GM12872 (cell line): ENCODE data around the gene HOXD1.

Experiments used
- TF ChIP-seq, protein P1 (sequence below): IDR thresholded peaks from 3 replicates; pipeline ENCODE4 v1.5.1; 2011; ENCODE audit warnings: low read depth, mild to moderate bottlenecking, low read length, moderate library complexity; ENCODE audit not compliant: insufficient read depth

Gene HOXD1

DNA sequence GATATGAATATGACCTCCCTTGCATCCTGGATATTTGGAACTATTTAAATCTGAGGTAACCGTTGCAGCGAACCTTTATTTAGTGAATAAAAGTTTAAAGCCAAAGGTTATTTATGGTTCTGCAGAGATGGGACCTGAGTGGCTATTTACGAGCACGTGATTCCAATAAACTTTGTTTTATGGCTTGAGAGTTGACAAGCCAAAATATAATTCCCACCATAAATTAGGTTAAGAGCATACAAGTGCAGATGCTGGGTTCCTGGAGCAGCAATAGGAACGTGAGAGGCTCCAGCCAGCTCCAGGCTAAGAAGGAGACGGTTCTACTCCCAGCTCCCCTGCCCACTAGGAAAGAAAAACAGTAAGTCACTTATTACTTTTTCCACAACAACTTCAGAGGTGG, 42.4 kb upstream of the HOXD1 start:
- TF ChIP-seq, protein P1, sequence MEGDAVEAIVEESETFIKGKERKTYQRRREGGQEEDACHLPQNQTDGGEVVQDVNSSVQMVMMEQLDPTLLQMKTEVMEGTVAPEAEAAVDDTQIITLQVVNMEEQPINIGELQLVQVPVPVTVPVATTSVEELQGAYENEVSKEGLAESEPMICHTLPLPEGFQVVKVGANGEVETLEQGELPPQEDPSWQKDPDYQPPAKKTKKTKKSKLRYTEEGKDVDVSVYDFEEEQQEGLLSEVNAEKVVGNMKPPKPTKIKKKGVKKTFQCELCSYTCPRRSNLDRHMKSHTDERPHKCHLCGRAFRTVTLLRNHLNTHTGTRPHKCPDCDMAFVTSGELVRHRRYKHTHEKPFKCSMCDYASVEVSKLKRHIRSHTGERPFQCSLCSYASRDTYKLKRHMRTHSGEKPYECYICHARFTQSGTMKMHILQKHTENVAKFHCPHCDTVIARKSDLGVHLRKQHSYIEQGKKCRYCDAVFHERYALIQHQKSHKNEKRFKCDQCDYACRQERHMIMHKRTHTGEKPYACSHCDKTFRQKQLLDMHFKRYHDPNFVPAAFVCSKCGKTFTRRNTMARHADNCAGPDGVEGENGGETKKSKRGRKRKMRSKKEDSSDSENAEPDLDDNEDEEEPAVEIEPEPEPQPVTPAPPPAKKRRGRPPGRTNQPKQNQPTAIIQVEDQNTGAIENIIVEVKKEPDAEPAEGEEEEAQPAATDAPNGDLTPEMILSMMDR, result no peak

DNA sequence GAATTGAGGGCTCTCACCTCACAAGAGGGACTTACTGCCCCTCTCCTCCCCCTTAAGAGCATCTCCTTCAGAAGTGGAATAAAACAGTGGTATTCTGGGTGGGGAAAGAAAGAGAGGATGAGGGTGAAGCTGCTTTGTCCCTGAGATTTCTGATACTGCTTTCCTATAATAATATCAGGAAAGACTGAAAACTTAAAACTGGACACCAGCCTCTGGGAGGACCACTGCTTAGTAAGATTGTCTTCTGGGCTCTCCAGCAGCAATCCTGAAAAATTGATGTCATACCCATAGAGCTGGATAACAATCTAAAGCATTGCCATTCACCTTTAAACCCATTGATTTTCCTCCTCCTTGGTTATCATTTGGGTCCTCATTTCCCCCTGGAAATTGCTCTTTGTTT, 41.8 kb upstream of the HOXD1 start:
- TF ChIP-seq, protein P1, result no peak

DNA sequence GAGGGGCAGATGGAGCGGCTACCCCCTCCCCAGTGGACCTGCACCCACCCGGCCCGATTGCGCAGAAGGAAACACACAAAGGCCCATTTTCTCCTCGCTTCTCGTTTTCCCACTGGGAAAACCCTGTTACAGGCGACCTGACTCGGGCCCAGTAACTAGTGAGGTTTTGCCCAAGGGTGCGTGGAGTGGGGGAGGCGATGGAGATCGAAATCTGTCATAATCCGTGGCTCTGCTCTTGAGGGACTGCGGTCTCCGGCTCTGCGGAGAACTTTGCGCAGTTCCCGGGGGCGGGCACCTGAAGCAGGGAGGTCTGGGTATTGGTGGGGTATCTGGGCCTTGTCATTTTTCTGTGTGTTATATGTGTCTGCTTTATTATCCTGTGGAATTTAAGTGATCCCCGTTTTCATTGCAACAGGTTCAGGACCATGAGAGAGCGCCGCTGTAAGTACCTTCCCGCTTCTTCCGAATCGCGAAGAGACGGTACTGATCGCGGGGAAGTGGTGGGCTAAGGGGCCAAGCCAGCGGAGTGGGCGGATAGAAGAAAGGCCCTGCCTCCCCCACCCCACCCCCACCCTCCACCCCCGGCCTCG, 41.2 kb upstream of the HOXD1 start:
- TF ChIP-seq, protein P1, result no peak

DNA sequence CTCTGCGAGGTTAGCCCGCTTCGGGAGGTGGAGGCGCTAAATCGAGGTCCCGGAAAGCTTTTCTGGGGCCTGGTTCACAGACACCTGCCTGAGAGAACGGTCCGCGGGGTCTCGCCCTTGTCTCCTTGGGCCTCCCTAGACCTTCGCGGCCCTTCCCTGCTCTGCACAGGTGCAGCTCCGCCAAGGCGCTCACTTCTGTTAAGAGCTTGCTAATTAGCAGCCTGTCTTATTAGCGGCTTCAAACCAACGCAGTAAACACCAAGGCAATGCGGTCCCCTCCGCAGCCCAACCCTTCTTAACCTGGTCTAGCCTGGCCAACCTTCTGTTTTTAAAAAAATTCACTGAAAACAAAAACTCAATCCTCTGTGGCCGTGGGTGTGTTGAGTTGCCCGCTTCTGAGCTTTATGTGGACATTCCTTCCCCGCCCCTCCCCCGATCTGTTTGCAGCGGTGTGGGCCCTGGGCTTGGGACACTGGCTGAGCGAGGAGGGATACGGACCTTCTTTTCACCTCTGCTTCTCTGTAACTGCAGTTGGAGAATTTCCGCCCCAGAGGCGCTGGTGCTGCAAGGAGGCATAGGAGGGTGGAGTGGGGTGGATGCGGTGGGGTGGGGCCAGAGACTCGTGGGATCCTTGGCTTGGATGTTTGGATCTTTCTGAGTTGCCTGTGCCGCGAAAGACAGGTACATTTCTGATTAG, 40.5 kb upstream of the HOXD1 start:
- TF ChIP-seq, protein P1, result no peak

DNA sequence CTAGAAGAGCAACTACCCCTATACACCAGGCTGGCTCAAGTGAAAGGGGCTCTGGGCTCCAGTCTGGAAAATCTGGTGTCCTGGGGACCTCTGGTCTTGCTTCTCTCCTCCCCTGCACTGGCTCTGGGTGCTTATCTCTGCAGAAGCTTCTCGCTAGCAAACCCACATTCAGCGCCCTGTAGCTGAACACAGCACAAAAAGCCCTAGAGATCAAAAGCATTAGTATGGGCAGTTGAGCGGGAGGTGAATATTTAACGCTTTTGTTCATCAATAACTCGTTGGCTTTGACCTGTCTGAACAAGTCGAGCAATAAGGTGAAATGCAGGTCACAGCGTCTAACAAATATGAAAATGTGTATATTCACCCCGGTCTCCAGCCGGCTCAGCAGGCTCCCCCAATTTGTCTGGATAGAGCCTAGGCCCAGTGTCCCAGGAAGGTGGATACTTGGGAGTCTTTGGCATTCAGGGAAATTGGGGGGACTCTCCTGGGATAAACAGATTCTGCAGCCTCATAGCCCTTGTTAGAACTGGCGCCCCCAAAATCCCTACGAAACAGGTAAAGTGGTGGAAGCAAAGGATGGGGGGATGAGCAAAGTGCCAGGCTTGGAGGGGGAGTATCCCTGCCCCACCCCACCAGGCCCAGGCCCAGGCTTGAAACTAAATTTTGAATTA, 39.6 kb upstream of the HOXD1 start:
- TF ChIP-seq, protein P1, result no peak

DNA sequence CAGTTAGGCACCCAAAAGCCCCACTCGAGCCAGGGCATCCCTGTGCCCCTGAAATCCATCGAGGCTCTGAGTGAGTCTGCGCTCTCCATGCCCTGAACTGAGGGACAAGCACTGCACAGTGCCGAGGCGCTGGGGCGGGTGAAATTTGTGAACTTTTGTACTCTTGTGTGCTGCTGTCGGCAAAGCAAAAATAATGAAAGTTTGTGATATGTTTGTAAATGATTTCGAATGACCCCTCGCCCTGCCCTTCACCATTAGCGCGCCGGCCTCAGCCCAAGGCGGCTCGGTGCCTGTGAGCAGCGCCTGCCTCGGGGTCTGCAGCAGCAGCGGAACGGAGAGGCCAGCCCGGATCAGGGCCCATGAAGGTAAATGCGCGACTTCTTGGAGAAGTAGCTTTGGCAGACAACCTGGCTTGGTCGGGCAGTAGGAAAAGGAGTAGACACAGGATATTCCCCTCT, 39.0 kb upstream of the HOXD1 start:
- TF ChIP-seq, protein P1, result no peak

DNA sequence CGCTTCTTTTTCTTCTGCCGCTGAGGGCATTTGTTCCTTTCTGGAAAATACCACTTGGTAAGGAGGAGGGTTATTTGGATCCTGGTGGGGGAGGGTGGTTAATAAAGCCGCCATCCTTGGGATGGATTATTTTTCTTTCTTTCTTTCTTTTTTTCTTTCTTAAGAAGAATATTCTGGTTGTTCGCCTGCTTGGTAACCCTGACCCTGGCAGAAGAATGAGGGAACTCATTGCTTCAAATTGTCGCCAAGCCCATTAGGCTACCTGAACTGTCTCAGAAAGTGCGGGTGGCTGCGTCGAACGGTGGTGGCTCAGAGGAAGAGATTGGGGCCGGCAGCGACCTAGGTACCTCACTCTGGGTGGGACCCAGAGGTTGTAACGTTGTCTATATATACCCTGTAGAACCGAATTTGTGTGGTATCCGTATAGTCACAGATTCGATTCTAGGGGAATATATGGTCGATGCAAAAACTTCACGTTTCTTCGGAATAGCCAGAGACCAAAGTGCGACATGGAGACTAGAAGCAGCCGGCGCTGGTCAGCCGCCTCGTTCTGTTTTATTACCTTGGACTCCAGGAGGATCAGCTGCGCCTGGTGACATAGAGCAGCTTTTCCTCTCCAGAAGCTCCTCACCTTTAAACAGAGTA, 38.4 kb upstream of the HOXD1 start:
- TF ChIP-seq, protein P1, result no peak
